ENCODE results near the gene PLEKHG4B.

The PLEKHG4B gene

DNA sequence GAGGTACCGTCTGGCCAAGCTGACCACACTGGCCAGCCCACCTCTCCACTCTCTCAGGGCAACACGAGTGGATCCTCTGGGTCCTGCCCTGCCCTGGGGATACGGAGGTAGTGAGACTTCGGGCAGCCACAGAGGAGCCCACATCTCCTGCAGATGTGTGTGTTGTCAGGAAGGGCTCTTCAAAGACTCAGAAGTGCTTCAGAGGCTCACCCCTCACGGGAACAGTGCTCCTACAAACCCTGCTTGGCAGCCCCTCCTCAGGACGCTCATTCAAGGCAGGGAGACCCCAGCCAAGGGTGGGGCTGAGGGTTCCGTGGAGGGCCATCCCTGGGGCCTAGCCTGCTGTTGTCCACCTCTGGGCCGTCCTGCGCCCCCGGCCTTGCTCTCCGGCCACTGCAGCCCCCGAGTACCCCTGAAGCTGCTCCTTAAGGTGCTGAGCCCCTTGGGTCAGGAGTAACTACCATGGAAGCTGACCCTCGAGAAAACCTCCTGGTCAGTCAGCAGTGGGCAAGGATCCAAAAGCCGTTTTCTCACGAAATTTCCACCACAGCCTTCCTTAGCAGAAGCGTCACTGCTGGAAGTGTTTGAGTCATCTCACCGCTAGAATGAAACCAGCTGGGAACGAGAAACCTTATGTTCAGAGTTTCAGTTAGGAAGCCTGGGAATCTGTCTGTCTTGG lies 76.2 kb downstream of the PLEKHG4B start:
- DNase-seq (ENCODE audit: extremely low read depth in 1 of 2, low read depth in 1 of 2): no peak

DNA sequence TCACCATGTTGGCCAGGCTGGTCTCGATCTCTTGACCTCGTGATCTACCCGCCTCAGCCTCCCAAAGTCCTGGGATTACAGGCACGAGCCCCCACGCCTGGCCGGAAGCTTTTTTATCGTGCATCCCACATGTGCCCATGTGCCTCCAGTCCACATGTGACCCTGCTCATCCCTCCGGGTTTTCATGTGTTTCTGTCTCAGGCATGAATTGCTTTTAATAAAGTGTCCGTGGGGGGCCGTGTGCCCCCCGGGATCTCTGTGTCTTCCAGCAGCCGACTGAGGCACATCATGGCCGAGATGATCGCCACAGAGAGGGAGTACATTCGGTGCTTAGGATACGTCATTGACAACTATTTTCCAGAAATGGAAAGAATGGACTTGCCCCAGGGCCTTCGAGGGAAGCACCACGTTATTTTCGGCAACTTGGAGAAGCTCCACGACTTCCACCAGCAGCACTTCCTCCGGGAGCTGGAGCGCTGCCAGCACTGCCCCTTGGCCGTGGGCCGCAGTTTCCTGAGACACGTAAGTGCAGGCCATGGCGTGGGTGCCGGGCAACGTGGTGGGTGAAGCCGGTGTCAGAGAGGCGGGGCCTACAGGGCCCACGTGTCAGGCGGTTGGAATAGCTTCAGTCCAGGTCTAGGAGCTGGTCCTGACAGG lies 77.2 kb downstream of the PLEKHG4B start:
- DNase-seq (ENCODE audit: extremely low read depth in 1 of 2, low read depth in 1 of 2): no peak

DNA sequence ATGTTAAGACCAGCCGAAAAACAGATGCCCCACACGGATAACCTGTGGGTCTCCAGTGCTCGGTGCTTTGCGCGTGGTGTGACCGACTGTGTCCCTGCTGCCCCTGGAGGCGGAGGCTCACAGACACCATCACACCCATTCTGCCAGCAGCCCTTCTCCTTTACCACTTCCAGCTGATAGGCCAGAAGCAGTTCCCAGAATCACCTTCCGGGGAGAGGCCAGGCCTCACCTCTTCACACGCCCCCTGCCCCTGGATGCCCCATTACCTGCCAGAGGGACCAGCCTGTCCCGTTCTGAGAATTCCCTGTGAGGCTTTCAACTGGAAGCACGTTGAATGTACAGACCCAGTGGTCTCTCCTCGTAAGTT lies 77.7 kb downstream of the PLEKHG4B start:
- DNase-seq (ENCODE audit: extremely low read depth in 1 of 2, low read depth in 1 of 2): no peak

DNA sequence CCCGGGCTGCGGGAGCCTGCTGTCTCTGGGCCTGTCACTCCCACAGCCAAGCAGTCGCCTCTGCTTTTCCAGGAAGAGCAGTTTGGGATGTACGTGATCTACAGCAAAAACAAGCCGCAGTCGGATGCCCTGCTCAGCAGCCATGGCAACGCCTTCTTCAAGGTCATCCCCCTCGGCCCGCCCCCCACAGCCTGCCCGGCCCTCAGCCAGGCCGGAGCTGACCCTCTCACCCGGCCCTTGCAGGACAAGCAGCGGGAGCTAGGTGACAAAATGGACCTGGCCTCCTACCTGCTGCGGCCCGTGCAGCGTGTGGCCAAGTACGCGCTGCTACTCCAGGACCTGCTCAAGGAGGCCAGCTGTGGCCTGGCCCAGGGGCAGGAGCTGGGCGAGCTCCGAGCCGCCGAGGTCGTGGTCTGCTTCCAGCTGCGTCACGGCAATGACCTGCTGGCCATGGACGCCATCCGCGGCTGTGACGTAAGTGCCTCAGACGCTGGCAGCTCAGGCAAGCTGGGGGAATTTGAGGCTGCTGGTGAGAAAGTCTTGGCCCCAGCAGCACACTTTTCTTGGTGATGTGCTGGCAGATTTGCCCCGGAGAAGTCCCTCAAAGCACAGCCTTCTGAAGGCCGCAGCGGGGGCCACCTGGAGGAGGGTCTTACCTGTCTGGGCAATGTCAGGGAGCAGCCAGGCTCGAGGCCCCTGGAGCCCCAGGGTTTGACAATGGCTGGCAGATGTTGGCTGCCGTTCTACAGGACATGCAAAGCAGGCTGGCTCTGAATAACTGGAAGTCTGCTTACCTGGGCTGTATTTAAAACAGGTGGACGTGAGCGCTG lies 79.2 kb downstream of the PLEKHG4B start:
- no peak for DNase-seq (ENCODE audit: extremely low read depth in 1 of 2, low read depth in 1 of 2)

DNA sequence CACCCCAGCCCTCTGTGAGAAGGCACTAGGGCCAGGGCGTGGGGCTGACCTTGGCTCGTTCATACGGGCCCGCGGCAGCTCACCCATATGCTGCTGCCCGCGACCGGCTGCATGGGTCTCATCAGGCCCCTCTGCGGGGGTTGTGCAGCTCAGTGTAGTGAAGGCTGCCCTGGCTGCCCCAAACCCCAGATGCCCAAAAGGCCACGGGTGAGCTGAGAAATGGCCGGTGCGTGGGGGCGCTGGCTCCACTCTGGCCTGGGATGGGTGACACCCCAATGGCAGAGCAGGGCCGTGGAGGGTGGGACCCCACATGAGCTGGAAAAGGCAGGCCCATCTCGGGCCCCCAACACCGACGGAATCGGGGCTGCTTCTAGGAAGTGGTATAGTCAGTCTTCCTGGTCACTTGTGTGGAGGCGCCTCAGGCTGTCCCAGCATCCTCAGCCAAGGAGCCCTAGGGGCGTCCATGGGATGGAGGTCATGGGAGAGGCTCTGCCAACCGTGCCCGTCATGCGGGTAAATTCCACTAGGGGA lies 79.9 kb downstream of the PLEKHG4B start:
- no peak for DNase-seq (ENCODE audit: extremely low read depth in 1 of 2, low read depth in 1 of 2)

DNA sequence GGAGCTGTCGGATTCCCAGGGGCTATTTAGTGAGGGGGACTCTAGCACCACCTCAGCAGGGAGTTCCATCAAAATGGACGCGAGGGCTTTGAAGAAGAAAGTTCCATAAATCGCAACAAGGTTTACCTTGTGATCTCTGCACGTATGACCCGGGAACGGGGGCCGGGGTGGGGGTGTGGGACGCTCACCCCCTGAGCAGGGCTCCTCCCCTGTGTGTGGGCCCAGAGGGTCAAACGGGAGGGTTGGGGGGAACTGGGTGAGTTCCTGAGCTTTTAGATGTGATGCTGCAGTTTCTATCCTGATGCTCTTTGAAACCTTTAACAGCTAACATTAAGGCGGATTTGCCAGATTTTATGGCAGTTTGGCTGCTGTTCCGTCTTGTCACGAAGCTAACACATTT lies 80.5 kb downstream of the PLEKHG4B start:
- DNase-seq (ENCODE audit: extremely low read depth in 1 of 2, low read depth in 1 of 2): no peak

DNA sequence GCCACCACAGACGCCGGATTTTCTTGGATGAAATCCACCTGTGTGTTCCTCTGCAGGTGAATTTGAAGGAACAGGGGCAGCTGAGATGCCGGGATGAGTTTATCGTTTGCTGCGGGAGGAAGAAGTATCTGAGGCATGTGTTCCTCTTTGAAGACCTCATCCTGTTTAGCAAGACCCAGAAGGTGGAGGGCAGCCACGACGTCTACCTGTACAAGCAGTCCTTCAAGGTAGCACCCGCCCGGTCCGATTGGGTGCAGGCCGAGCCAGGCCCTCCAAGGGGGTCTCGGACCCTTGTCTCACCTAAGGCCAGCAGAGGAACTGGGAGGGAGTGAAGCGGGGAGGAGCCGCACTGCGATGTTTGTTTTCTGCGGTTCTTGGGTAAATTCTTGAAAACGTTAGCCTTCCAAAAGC lies 80.9 kb downstream of the PLEKHG4B start:
- no peak for DNase-seq (ENCODE audit: extremely low read depth in 1 of 2, low read depth in 1 of 2)

DNA sequence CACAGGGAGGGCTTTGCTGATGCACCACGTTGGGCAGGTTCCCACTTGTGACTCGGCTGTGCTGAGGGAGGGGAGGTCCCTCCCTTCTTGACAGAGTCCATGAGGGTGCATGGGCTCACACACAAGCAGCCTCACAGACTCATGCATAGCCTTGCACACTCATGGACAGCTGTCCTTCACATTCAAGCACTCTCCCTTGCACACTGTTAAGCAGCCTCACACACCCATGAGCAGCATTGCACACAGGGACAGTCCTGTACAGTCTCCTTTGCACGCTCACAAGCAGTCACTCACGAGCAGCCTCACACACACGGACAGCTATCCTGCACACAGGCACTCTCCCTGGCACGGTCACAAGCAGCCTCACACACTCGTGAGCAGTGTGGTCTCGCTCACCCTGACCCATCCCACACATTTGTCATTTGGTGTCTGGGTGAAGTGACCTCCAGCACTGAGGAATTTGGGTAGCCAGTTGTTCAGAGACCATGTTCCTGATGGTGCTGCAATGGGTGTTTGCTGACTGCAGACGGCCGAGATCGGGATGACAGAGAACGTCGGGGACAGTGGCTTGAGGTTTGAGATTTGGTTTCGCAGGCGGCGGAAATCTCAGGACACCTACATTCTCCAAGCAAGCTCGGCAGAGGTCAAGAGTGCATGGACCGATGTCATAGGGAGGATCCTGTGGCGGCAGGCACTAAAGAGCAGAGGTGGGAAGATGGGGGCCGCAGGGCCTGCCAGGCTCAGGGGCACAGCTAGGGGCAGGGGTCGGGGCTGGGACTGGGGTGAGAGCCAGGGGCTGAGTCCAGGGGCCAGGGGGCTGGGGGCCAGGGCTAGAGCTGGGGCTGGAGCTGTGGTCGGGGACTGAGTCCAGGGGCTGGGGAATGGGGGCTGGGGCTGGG lies 81.7 kb downstream of the PLEKHG4B start:
- no peak for DNase-seq (ENCODE audit: extremely low read depth in 1 of 2, low read depth in 1 of 2)

DNA sequence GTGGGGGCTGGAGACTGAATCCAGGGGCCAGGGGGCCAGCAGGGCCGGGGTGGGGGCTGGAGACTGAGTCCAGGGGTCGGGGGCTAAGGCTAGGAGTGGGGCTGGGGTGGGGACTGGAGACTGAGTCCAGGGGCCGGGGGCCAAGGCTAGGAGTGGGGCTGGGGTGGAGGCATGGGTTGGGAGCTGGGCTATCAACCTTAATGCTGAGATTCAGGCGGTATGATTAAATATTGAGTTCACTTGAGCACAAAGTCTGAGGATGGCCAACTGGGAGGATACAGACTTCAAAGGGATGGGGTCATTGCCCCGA lies 82.3 kb downstream of the PLEKHG4B start:
- DNase-seq (ENCODE audit: extremely low read depth in 1 of 2, low read depth in 1 of 2): no peak

DNA sequence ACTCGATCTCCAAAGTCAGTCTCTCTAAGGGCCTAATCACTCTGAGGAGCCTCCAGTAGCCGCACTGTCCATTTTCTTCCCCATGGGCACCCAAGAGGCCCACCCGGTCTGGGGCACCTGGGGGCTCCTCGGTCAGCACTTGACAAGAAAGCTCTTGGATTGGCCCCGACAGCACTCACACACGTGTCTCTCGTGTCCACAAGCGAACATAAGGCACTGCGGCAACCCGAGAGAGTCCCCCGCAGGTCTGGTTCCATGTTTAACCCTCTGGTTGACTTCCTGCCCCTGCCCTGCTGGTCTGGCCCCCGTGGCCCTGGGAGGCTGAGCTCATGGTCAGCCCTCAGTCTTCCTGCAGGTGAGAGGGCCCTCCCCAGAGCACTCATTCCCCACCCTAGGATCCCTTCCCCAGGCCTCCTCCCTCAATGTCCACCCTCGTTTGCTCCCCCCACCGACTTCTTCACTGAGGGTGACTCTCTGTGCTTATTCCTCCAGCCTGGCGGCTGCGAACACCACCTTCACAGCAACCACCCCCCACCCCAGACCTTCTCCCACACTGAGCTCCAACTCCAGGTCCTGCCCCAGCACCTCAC lies 83.0 kb downstream of the PLEKHG4B start:
- no peak for DNase-seq (ENCODE audit: extremely low read depth in 1 of 2, low read depth in 1 of 2)

DNA sequence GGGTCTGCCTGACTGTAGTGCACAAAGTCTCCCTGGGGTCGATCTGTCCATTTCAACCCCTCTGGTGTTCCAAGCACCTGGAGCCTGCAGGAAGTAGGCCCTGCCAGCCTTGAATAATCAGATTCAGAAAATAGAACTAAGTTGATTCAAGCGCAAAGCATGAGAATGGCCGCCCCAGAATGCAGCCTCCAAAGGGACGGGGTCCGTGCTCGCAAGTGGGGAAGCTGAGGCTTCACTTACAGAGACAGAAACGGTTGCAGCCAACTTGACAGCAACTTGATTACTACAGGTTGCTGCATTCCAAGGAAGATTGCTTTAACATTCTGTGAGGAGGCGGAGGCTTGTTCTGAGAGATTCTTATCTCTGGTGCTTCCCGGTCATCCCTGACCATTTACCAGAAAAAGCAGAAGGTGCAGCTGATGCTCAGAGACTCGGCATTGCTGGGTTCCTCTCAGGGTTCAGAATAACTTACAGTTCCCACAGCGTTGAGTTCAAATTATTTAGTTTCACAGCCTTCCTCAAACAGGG lies 84.4 kb downstream of the PLEKHG4B start:
- DNase-seq (ENCODE audit: extremely low read depth in 1 of 2, low read depth in 1 of 2): no peak

DNA sequence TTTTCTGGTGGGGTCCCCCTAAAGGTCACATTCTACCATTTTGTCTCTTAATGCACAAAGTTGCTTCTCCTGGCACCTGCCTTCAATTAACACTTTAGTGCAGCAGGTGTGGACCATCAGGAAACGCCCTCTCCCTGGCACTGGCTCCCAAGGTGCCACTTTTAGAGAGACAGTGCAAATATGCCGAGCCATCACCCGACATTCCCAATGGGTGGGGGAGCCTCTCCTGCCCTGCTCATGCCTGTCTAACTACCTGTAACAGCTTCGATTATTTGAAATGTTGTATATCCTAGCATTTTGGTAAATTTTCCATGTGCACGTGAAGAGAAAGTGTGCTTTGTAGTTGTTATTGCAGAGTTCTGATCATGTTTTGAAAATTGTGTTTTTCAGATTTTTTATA lies 86.1 kb downstream of the PLEKHG4B start:
- DNase-seq (ENCODE audit: extremely low read depth in 1 of 2, low read depth in 1 of 2): no peak

DNA sequence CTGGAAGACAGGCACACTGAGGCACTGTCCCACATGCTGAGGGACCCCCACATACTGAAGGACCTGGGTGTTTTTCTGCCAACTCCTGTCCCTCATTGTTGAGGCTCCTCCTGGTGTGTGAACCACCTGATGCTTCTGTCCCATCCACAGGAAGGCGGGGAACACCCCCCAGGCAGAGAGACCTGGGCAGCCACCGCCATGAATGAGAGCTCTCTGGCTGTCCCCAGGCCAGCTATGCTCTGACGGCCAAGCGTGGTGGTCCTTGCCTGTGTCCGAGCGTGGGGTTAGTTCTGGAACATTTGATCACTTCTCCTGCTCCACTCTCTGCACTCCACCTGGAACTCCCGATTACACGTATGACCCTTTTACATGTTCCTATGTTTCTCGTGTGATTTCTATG lies 87.4 kb downstream of the PLEKHG4B start:
- DNase-seq (ENCODE audit: extremely low read depth in 1 of 2, low read depth in 1 of 2): no peak

DNA sequence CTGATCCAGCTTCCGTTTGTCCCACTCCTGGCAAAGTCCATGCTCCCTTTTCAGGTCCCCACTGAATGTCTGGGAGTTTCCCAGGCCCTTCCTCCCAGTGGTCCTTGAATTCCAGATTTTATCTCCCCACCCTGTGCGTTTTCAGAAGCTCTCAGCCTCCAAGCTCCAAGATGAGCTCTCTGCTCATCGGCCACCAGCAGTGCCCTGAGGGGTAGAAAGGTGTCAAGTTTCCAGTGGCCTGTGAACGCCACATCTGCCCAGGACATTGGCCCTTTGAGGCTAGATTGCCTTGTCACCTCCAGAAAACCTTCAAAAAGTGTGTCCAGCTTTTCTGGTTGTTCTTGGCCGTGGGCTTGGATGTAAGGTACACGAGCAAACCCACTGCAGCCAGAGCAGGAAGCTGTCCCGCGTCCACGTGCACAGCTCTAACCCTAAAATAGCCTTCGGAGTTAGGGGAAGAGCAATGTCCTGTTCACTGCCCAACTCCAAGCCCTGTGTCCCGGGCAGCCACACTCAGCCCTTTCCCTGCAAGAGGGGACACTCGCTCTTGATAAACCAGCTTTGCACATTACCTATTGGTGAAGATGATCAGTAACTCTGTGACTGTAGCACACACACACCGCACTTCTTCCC lies 88.4 kb downstream of the PLEKHG4B start:
- DNase-seq (ENCODE audit: extremely low read depth in 1 of 2, low read depth in 1 of 2): no peak

DNA sequence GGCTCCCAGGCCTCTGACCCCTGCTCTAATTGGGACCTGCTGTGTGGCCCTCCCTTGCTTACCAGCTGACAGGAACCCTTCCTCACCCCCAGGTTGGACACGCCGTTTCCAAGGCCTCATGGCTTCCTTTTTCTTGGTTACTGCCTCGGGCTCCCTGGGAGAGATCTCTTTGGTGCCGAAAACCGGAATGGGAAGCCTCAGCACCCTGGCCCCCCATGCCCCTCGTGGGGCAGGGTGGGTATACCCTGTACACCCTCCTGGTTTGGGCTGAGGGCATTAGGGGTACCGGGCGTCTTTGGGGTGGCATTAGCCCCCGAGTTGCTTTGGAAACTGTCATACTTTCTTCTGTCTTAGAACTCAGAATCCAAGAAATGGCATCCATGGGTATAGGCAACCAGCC lies 89.2 kb downstream of the PLEKHG4B start:
- DNase-seq (ENCODE audit: extremely low read depth in 1 of 2, low read depth in 1 of 2): no peak

DNA sequence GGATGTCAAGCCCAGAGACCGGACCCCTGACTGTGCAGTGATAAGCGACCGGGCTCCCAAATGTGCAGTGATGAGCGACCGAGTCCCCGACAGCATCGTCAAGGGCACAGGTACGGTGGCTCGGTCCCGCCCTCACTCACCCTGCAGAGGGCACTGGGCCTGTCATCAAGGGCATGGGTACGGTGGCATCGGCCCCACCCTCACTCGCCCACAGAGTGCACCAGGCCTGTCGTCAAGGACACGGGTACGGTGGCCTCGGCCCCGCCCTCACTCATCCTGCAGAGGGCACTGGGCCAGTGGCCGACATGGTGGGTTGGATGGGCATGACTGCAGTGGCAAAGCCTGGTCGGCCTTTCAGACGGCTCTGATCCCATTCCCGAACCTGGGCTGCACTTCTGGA lies 89.6 kb downstream of the PLEKHG4B start:
- DNase-seq (ENCODE audit: extremely low read depth in 1 of 2, low read depth in 1 of 2): no peak

DNA sequence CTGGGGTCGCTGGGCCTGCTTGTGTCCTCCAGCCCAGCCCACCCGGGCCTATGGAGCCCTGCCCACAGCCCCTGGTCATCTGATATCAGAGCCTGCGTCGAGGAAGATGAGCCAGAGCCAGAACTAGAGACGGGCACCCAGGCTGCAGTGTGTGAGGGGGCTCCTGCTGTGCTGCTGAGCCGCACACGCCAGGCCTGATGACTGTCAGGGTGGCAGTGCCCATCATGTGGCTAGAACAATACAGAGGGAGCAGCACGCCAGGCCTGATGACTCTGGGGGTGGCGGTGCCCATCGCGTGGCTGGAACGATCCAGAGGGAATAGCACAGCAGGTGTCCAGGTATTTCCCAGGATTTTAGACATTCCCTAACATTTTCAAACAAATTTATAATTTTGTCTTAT lies 90.2 kb downstream of the PLEKHG4B start:
- no peak for DNase-seq (ENCODE audit: extremely low read depth in 1 of 2, low read depth in 1 of 2)

DNA sequence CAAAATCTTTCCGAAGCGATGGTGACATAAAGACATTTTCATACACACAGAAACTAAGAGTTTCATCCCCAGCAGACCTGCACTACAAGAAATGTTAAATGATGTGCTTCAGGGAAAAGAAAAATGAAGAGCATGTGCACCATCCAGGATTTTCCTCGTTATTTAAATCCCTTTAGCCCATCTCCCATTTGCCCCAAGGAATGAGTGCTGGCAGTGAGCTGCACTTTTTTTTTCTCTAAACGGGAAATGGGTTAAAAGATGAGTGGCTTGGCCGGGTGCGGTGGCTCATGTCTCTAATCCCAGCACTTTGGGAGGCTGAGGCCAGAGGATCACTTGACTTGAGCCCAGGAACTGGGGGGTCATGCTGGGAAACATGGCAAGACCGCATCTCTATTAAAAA lies 92.5 kb downstream of the PLEKHG4B start:
- no peak for DNase-seq (ENCODE audit: extremely low read depth in 1 of 2, low read depth in 1 of 2)

DNA sequence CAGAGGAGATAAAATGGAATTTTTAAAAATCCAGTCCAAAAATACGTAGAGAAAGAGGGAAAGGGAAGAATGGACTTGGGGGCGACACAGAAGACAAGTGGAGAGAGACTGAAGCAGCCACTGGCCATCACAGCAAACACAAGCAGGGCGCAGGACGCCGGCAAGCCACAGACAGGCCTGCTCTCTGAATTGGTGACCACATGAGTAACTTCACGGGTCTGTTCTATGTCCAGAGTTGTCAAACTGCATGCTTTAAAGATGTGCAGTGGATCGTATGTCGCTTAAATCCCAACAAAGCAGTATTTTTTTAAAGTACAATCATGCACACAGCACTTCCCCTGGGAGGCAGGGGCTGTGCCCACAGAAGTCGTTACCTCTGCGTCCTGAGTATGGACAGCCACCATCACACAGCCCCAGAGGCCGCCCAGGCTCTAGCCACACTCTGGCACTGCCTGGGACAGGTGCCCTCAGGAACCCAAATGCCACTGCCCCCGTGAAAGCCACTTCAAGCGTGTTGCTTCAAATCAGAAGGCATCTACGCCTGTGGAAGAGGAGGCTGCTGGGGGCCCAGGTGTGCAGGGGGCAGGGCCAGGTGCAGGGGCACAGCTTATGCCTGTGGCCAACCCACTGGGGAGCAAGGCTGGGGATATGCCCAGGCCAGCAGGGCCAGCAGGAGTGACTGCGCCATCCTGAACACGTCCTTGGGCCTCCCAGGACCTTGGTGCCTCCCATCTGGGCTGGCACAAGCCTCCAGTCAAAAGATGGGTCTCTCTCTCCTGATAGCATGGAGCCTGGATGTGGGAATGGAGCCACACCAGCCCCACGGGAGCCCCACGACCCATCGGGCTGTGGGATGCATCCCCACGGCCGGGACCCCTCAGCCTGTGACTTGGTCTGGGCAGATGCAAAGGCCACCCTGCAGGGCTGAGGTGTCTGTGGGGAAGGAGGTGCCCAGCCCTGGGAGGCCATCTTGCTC lies 93.4 kb downstream of the PLEKHG4B start:
- DNase-seq (ENCODE audit: extremely low read depth in 1 of 2, low read depth in 1 of 2): no peak
